ENCODE measurements around the gene NBEA. TPM values are rescaled to one million over a fixed set of nuclear protein-coding genes. Genes with fewer than 3 reads are reported as not detected.

Gene NBEA
- total RNA-seq, 3 donors from 2014 or later: 7.5 to 18.6 (median 16.1) TPM

DNA sequence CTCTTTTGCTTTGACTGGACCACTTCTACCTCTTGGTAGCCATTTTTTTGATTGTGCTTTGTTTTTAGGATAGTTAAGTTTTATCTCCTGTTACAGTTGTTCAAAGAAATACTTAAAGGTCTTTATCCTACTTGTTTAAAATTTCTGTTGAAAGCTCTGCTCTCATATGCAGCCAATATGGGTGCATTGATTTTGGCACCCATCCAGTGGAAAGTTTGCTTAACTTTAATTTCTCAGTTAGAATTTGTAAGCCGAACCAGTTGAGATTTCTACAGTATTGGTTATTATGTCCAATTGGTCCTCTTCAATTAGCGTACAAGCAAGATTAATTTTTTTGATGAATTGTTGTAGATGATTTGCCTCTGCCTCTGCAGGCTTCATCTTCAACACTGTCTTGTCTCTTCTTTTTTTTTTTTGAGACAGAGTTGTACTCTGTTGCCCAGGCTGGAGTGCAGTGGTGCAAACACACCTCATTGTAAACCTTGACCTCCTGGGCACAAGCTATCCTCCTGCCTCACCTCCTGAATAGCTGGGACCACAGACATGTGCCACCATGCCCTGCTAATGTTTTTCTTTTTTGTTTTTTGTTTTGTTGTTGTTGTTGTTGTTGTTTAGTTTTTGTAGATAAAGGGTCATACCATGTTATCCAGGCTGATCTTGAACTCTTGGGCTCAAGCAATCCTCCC is 469.1 kb downstream of the NBEA start:
- no peak for DNase-seq (ENCODE audit: low spot score in 2 of 2)

DNA sequence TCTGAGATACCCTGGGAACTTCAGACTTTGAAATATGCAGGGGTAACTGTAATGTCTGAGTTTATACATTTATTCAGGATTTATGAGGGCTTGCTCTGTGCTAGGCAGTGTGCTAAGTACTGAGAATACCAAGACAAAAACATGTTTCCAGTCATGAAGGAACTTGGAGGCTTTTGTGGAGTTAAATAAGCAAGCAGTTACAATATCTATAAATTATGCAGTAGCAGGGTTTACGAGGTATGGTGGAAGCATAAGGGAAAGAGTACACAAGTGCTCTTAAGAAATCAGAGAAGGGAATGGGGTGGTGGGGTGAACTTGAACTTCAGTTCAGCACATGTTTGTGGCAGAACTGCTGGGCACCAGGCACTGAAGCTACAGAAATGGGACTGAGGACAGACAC is 506.4 kb downstream of the NBEA start:
- Histone ChIP-seq H3K4me1 (no peaks in the 10 kb centered on the region), H3K27me3 (no peaks in the 10 kb centered on the region), H3K36me3 (no peaks in the 10 kb centered on the region), H3K9me3 (no peaks in the 10 kb centered on the region), H3K4me3 (no peak overlapping the region), H3K27ac (no peak overlapping the region)
- intact Hi-C loops (cut with DNase I; ENCODE audit: low total_unique reads): no loop called here
- DNase-seq (ENCODE audit: low spot score in 2 of 2): no peak
- TF ChIP-seq, protein P1, sequence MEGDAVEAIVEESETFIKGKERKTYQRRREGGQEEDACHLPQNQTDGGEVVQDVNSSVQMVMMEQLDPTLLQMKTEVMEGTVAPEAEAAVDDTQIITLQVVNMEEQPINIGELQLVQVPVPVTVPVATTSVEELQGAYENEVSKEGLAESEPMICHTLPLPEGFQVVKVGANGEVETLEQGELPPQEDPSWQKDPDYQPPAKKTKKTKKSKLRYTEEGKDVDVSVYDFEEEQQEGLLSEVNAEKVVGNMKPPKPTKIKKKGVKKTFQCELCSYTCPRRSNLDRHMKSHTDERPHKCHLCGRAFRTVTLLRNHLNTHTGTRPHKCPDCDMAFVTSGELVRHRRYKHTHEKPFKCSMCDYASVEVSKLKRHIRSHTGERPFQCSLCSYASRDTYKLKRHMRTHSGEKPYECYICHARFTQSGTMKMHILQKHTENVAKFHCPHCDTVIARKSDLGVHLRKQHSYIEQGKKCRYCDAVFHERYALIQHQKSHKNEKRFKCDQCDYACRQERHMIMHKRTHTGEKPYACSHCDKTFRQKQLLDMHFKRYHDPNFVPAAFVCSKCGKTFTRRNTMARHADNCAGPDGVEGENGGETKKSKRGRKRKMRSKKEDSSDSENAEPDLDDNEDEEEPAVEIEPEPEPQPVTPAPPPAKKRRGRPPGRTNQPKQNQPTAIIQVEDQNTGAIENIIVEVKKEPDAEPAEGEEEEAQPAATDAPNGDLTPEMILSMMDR (IDR thresholded peaks at IDR 0.05): no peak
- TF ChIP-seq POLR2AphosphoS5 (IDR thresholded peaks at IDR 0.05) (no peak), POLR2A (IDR thresholded peaks at IDR 0.05) (no peak)

More for the DNA sequence above, 469.1 kb downstream of the NBEA start:
- intact Hi-C loops (cut with DNase I; ENCODE audit: low total_unique reads): no loop called here
- no peak overlapping the region for H3K27ac ChIP-seq
- H3K4me3 ChIP-seq: no peak overlapping the region
- H3K4me1 ChIP-seq: no peaks in the 10 kb centered on the region
- no peaks in the 10 kb centered on the region for H3K9me3 ChIP-seq
- no peaks in the 10 kb centered on the region for H3K27me3 ChIP-seq
- H3K36me3 ChIP-seq: no peaks in the 10 kb centered on the region
- TF ChIP-seq POLR2A (IDR thresholded peaks at IDR 0.05) (no peak), POLR2AphosphoS5 (IDR thresholded peaks at IDR 0.05) (no peak)
- TF ChIP-seq, protein P1 (IDR thresholded peaks at IDR 0.05): no peak

DNA sequence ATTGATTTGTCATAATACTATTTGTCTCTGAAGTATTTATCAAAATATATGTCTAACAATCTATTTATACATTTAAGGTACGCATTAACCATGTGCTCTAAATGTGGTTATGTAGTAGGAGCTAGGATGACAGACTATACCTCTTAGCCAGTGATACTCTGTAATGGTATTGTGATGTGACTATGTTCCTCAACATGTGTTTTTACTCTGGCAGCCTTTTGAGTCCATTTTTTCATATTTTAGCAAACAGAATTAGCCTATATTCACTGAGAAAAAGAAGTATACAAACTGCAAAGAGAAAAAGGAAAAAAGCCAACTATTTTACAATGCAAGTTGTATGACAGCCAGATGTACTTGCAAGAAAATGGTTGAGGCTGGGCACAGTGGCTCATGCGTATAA is 507.8 kb downstream of the NBEA start:
- Histone ChIP-seq H3K27ac (no peak overlapping the region), H3K9me3 (no peaks in the 10 kb centered on the region), H3K4me3 (no peak overlapping the region), H3K4me1 (no peaks in the 10 kb centered on the region), H3K27me3 (no peaks in the 10 kb centered on the region), H3K36me3 (no peaks in the 10 kb centered on the region)
- no peak for DNase-seq (ENCODE audit: low spot score in 2 of 2)
- TF ChIP-seq POLR2A (IDR thresholded peaks at IDR 0.05) (no peak), POLR2AphosphoS5 (IDR thresholded peaks at IDR 0.05) (no peak)
- TF ChIP-seq, protein P1 (IDR thresholded peaks at IDR 0.05): no peak
- intact Hi-C loops (cut with DNase I; ENCODE audit: low total_unique reads): no loop called here

DNA sequence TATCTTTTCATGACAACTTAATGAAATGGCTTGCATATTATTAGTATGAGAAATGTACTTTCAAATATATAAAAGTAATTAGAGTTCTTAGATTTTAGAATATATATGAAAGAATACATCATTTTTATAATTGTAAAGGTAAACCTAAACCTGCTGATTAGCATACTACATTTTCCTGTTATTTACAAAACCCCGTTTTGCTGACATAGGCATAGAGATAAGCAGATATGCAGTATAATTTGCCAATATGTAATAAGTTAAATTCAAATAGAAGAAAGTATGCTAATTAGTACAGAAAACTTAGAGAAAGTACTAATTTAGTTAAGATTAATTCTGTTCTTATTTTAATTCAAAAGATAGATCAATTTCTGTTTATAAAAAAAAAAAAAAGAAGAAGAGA is 513.0 kb downstream of the NBEA start:
- DNase-seq (ENCODE audit: low spot score in 2 of 2): no peak
- intact Hi-C loops (cut with DNase I; ENCODE audit: low total_unique reads): no loop called here
- Histone ChIP-seq H3K27me3 (no peaks in the 10 kb centered on the region), H3K27ac (no peak overlapping the region), H3K4me1 (no peaks in the 10 kb centered on the region), H3K36me3 (no peaks in the 10 kb centered on the region), H3K9me3 (no peaks in the 10 kb centered on the region), H3K4me3 (no peak overlapping the region)
- TF ChIP-seq, protein P1 (IDR thresholded peaks at IDR 0.05): no peak
- TF ChIP-seq POLR2A (IDR thresholded peaks at IDR 0.05) (no peak), POLR2AphosphoS5 (IDR thresholded peaks at IDR 0.05) (no peak)

DNA sequence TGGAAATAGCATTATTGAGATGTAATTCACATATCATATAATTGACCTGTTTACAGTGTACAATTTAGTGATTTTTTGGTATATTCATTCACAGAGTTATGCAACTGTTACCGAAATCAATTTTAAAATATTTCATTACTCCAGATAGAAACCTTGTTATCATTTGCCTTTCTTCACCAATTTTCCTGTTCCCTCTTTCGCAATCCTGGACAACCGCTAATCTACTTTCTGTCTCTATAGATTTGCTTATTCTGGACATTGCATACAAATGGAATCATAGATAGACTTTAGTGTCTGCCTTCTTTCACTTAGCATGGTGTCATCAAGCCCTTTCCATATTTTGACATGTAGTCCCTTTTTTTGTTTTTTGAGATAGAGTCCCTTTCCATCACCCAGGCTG is 515.2 kb downstream of the NBEA start:
- Histone ChIP-seq H3K27me3 (no peaks in the 10 kb centered on the region), H3K4me3 (no peak overlapping the region), H3K9me3 (no peaks in the 10 kb centered on the region), H3K36me3 (no peaks in the 10 kb centered on the region), H3K4me1 (no peaks in the 10 kb centered on the region), H3K27ac (no peak overlapping the region)
- no peak for DNase-seq (ENCODE audit: low spot score in 2 of 2)
- TF ChIP-seq, protein P1 (IDR thresholded peaks at IDR 0.05): no peak
- TF ChIP-seq POLR2AphosphoS5 (IDR thresholded peaks at IDR 0.05) (no peak), POLR2A (IDR thresholded peaks at IDR 0.05) (no peak)
- intact Hi-C loops (cut with DNase I; ENCODE audit: low total_unique reads): no loop called here

Measured in breast epithelium (tissue), 4 donors.